ENCODE data around the gene ARHGEF5. TPM values are rescaled to one million over a fixed set of nuclear protein-coding genes. Genes with fewer than 3 reads are reported as not detected.

Gene ARHGEF5
- polyA plus RNA-seq, 3 donors: 0.04 to 0.11 TPM; not detected in 1

DNA sequence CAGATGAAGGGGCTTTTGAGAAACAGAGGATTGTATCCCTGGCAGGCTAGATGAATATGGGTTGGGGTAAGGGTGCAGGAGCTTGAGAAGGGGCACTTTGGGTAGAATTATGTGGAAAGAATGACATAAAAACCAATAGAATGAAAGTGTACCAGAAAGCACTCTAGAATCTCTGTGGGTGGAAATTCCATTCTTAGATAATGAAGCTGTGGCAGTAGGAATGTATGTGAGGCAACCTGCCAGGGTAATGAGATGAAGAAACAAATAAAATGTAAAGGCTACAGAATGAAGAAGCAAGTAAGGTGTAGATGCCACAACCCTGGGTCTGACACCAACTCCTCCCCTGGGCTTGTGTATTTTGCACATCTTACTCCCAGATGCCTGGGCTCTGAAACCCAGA is 31.5 kb downstream of the ARHGEF5 start:
- Histone ChIP-seq H3K27ac (ENCODE audit: low read depth in 1 of 2, low read length in 2 of 2) (no peak overlapping the region), H3K4me1 (ENCODE audit: control insufficient read depth in 1 of 2, insufficient read depth in 2 of 2, low read length in 2 of 2) (no peaks in the 10 kb centered on the region), H3K9me3 (replicated peaks in 1 of 2; ENCODE audit: control insufficient read depth in 1 of 2, insufficient read depth in 1 of 2, low read length in 2 of 2) (no peaks in the 10 kb centered on the region), H4K20me1 (ENCODE audit: insufficient read depth, low read length) (no peaks in the 10 kb centered on the region), H3K4me2 (replicated peaks; ENCODE audit: extremely low read depth, low read length, poor library complexity, severe bottlenecking) (no peak overlapping the region), H3K27me3 (ENCODE audit: control insufficient read depth in 2 of 2, insufficient read depth in 2 of 2, low read length in 2 of 2) (no peaks in the 10 kb centered on the region), H2AFZ (ENCODE audit: insufficient read depth, low read depth, low read length, poor library complexity, severe bottlenecking) (no peak overlapping the region), H3K9ac (ENCODE audit: insufficient read depth, low read length, poor library complexity, severe bottlenecking) (no peak overlapping the region), H3K36me3 (replicated peaks in 1 of 2; ENCODE audit: control insufficient read depth in 1 of 2, insufficient read depth in 2 of 2, low read length in 2 of 2) (no peaks in the 10 kb centered on the region), H3K4me3 (replicated peaks in 1 of 3; ENCODE audit: low read depth in 2 of 3, low read length in 3 of 3) (no peak overlapping the region), H3K79me2 (ENCODE audit: insufficient read depth, low read length) (no peaks in the 10 kb centered on the region)
- Mint-ChIP-seq H3K27ac (no peak overlapping the region), H3K9me3 (no peaks in the 10 kb centered on the region), H3K4me1 (peaks cover 2% of the 10 kb centered on the region), H3K36me3 (no peaks in the 10 kb centered on the region), H3K4me3 (no peak overlapping the region), H3K27me3 (ENCODE audit: low read depth in 3 of 3) (peaks cover 0 to 2% (median 1%) of the 10 kb centered on the region in 3 donors)
- no peak for DNase-seq
- TF ChIP-seq, protein P1, sequence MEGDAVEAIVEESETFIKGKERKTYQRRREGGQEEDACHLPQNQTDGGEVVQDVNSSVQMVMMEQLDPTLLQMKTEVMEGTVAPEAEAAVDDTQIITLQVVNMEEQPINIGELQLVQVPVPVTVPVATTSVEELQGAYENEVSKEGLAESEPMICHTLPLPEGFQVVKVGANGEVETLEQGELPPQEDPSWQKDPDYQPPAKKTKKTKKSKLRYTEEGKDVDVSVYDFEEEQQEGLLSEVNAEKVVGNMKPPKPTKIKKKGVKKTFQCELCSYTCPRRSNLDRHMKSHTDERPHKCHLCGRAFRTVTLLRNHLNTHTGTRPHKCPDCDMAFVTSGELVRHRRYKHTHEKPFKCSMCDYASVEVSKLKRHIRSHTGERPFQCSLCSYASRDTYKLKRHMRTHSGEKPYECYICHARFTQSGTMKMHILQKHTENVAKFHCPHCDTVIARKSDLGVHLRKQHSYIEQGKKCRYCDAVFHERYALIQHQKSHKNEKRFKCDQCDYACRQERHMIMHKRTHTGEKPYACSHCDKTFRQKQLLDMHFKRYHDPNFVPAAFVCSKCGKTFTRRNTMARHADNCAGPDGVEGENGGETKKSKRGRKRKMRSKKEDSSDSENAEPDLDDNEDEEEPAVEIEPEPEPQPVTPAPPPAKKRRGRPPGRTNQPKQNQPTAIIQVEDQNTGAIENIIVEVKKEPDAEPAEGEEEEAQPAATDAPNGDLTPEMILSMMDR (IDR thresholded peaks at IDR 0.05): no peak
- intact Hi-C loops (cut with micrococcal nuclease): no loop called here

DNA sequence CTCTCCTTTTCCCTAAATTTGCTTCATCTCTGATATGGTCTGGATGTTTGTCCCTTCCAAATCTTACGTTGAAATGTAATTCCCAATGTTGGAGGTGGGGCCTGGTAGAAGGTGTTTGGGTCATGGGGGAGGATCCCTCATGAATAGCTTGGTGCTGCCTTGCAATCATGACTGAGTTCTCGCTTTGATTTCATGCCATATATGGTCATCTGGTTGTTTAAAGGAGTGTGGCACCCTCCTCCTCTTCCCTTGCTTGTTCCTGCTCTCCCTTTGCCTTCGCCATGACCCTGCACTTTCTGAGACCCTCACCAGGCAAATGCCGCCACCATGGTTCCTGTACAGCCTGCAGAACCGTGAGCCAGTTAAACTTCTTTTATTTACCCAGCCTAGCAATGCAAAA is 33.7 kb downstream of the ARHGEF5 start:
- Histone ChIP-seq H3K9me3 (replicated peaks in 1 of 2; ENCODE audit: control insufficient read depth in 1 of 2, insufficient read depth in 1 of 2, low read length in 2 of 2) (no peaks in the 10 kb centered on the region), H3K9ac (ENCODE audit: insufficient read depth, low read length, poor library complexity, severe bottlenecking) (no peak overlapping the region), H3K27me3 (ENCODE audit: control insufficient read depth in 2 of 2, insufficient read depth in 2 of 2, low read length in 2 of 2) (no peaks in the 10 kb centered on the region), H4K20me1 (ENCODE audit: insufficient read depth, low read length) (no peaks in the 10 kb centered on the region), H2AFZ (ENCODE audit: insufficient read depth, low read depth, low read length, poor library complexity, severe bottlenecking) (no peak overlapping the region), H3K27ac (ENCODE audit: low read depth in 1 of 2, low read length in 2 of 2) (no peak overlapping the region), H3K4me1 (ENCODE audit: control insufficient read depth in 1 of 2, insufficient read depth in 2 of 2, low read length in 2 of 2) (no peaks in the 10 kb centered on the region), H3K79me2 (ENCODE audit: insufficient read depth, low read length) (no peaks in the 10 kb centered on the region), H3K4me3 (replicated peaks in 1 of 3; ENCODE audit: low read depth in 2 of 3, low read length in 3 of 3) (no peak overlapping the region), H3K4me2 (replicated peaks; ENCODE audit: extremely low read depth, low read length, poor library complexity, severe bottlenecking) (no peak overlapping the region), H3K36me3 (replicated peaks in 1 of 2; ENCODE audit: control insufficient read depth in 1 of 2, insufficient read depth in 2 of 2, low read length in 2 of 2) (no peaks in the 10 kb centered on the region)
- Mint-ChIP-seq H3K4me1 (peaks cover 4% of the 10 kb centered on the region), H3K27ac (no peak overlapping the region), H3K4me3 (no peak overlapping the region), H3K36me3 (no peaks in the 10 kb centered on the region), H3K9me3 (no peaks in the 10 kb centered on the region), H3K27me3 (ENCODE audit: low read depth in 3 of 3) (peaks cover 0 to 2% (median 1%) of the 10 kb centered on the region in 3 donors)
- TF ChIP-seq, protein P1 (IDR thresholded peaks at IDR 0.05): no peak
- intact Hi-C loops (cut with micrococcal nuclease): no loop called here
- WGBS (ENCODE audit: insufficient coverage): 91% methylated on average over 3 of the region's 5 CpGs
- no peak for DNase-seq
